RWPE2 (cell line): ENCODE data around the gene FGFBP2.

Source experiments
- ATAC-seq: fragments of 200-7000 bp; cut with Tn5 transposase; 3 replicates; pipeline ENCODE4 v1.9.1; 2021; ENCODE audit warnings: low read depth
- DNase-seq: peaks from one replicate; pipeline ENCODE4 v3.0.0-alpha.2; 2020; ENCODE audit warnings: low spot score
- H3K27ac ChIP-seq: fragments of 450-650 bp; 2 replicates; pipeline ENCODE4 v1.5.1; 2017; ENCODE audit warnings: mild to moderate bottlenecking; ENCODE audit not compliant: poor library complexity, severe bottlenecking
- H3K27me3 ChIP-seq: fragments of 250-450 bp; sonication (Bioruptor Pico); 2 replicates; pipeline ENCODE4 v1.5.1; 2021; ENCODE audit warnings: mild to moderate bottlenecking, moderate library complexity; ENCODE audit not compliant: insufficient read depth, poor library complexity, severe bottlenecking
- H3K36me3 ChIP-seq: fragments of 250-450 bp; sonication (Bioruptor Pico); 2 replicates; pipeline ENCODE4 v1.5.1; 2020; ENCODE audit warnings: low read depth, mild to moderate bottlenecking, moderate library complexity
- H3K4me1 ChIP-seq: fragments of 250-450 bp; sonication (Bioruptor Pico); 2 replicates; pipeline ENCODE4 v1.5.1; 2021; ENCODE audit warnings: mild to moderate bottlenecking, moderate library complexity; ENCODE audit not compliant: insufficient read depth, poor library complexity, severe bottlenecking
- H3K4me3 ChIP-seq: fragments of 250-450 bp; sonication (Bioruptor Pico); 2 replicates; pipeline ENCODE4 v1.5.1; 2021; ENCODE audit warnings: mild to moderate bottlenecking, moderate library complexity; ENCODE audit not compliant: severe bottlenecking
- H3K9me3 ChIP-seq: fragments of 250-450 bp; sonication (Bioruptor Pico); 2 replicates; pipeline ENCODE4 v1.5.1; 2021; ENCODE audit warnings: mild to moderate bottlenecking, moderate library complexity; ENCODE audit not compliant: severe bottlenecking
- TF ChIP-seq, protein P1 (sequence below): fragments of 450-650 bp; IDR thresholded peaks from one replicate; pipeline ENCODE4 v1.5.1; 2017; ENCODE audit warnings: mild to moderate bottlenecking, moderate library complexity; ENCODE audit not compliant: poor library complexity, severe bottlenecking

The FGFBP2 gene

DNA sequence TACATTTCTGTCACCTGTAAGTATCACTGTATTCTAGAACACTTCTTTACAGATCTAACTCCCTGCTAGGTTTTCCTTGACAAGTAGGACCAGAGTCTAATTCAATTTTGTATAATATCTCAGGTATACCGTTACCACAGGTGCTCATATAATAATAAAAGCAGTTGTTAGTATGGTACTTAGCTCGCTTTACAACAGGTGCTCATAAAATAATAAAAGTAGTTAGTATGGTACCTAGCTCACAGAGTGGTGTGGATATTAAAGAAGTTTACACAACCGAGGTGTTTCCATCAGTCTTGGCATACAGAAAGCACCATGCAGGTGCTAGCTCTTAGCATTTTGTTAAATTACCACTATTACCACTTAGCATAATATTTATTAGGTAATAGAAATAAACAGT, 32.9 kb upstream of the FGFBP2 start:
- Histone ChIP-seq H3K36me3 (no peaks in the 10 kb centered on the region), H3K9me3 (no peaks in the 10 kb centered on the region), H3K4me1 (no peaks in the 10 kb centered on the region), H3K27me3 (no peaks in the 10 kb centered on the region), H3K4me3 (no peak overlapping the region), H3K27ac (no peak overlapping the region)
- ATAC-seq = no peak
- DNase-seq = no peak
- TF ChIP-seq, protein P1, sequence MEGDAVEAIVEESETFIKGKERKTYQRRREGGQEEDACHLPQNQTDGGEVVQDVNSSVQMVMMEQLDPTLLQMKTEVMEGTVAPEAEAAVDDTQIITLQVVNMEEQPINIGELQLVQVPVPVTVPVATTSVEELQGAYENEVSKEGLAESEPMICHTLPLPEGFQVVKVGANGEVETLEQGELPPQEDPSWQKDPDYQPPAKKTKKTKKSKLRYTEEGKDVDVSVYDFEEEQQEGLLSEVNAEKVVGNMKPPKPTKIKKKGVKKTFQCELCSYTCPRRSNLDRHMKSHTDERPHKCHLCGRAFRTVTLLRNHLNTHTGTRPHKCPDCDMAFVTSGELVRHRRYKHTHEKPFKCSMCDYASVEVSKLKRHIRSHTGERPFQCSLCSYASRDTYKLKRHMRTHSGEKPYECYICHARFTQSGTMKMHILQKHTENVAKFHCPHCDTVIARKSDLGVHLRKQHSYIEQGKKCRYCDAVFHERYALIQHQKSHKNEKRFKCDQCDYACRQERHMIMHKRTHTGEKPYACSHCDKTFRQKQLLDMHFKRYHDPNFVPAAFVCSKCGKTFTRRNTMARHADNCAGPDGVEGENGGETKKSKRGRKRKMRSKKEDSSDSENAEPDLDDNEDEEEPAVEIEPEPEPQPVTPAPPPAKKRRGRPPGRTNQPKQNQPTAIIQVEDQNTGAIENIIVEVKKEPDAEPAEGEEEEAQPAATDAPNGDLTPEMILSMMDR = no peak

DNA sequence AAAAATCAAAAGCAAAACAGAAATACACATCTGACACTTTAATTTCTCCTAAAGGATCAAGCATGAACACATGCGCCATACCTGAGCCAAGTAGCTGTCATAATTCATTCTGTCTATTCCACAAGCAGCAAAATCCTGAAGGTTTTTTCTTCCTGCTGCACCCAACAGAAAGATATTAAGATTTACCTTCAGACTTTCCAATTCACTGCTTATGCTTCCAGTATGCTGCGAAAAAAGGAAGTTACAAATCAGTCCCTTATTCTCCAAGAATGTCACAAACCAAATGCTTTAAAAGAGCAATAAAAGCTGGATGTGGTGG, 29.2 kb upstream of the FGFBP2 start:
- ATAC-seq (no peak), DNase-seq (no peak)
- Histone ChIP-seq H3K36me3 (no peaks in the 10 kb centered on the region), H3K27me3 (no peaks in the 10 kb centered on the region), H3K4me3 (no peak overlapping the region), H3K9me3 (no peaks in the 10 kb centered on the region), H3K4me1 (no peaks in the 10 kb centered on the region), H3K27ac (no peak overlapping the region)
- TF ChIP-seq, protein P1 = no peak

DNA sequence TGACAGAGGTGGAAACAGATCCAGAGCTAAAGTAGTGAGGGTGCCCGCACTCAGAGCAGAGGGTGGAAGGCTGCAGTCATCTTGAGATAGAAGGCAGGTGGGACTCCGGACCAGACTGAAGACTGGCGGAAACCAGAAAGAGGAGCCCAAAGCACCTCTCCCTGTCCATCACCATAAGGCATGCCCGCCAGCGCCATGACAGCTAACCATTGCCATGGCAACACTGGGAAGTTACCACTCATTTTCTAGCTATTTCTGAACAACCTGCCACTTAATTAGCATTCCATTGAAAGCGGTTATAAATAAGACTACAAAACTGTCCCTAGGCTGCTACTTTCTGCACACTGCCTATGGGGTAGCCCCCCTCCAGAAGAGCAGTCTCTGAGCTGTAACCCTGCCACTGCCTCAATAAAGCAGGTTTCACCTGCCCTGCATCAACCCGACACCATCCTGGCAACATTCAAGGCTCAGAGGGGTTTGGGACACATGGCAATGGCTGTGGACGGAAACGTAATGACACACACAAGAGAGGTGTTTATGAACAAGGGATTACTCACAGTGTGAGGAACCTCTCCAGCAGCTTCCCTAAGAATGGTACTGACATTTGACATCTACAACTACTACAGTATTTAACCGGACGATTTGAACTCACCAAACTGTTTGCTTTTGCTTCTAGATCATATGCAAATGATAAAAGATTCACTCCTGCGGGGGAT, 27.8 kb upstream of the FGFBP2 start:
- DNase-seq (no peak), ATAC-seq (no peak; the same call in 2 of the 3 replicates)
- H3K27me3 ChIP-seq = no peaks in the 10 kb centered on the region

DNA sequence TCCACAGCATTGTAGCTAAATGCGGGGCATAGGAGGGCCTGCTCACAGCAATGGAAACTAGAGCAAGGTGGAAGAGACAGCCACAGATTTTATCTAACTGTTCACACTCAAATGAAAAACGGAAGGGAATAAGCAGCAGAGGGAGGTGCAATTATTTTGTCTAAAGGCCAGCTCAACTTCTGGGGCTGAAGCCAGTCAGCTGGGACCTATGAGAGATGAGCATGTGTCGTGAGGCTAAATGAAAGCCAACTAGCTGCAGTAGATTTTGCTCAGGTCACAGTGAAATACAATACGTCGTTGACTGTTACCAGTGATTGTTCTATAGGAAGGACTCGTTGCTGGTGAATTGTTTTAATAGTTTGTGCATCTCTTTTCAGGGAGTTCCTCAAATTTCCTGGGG, 26.4 kb upstream of the FGFBP2 start:
- H3K36me3 ChIP-seq = no peaks in the 10 kb centered on the region
- H3K4me3 ChIP-seq = no peak overlapping the region
- ATAC-seq = no peak
- TF ChIP-seq, protein P1 = no peak
- no peaks in the 10 kb centered on the region for H3K9me3 ChIP-seq
- H3K27ac ChIP-seq = no peak overlapping the region
- DNase-seq = no peak
- H3K27me3 ChIP-seq = no peaks in the 10 kb centered on the region
- H3K4me1 ChIP-seq = no peaks in the 10 kb centered on the region

More for the DNA sequence above, 27.8 kb upstream of the FGFBP2 start:
- Histone ChIP-seq H3K4me1 (no peaks in the 10 kb centered on the region), H3K36me3 (no peaks in the 10 kb centered on the region), H3K27ac (no peak overlapping the region), H3K9me3 (no peaks in the 10 kb centered on the region), H3K4me3 (no peak overlapping the region)
- TF ChIP-seq, protein P1 = no peak

DNA sequence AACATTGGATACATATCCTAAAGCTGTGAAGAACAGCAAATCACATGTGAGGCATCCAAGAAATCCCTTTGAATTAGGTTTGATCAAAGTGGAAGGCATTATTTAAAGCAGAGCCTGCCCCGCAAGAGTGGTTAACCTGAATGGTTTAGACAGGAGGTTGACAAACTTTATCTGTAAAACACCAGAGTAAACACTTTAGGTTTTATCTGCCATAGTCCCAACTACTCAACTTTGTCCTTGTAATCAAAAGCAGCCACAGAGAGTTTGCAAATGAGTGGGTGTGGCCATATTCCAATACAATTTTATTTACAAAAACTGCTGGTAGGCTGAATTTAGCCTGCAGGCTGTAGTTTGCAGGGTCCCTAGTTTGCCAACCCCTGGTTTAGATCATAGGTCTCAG, 25.2 kb upstream of the FGFBP2 start:
- Histone ChIP-seq H3K9me3 (no peaks in the 10 kb centered on the region), H3K36me3 (no peaks in the 10 kb centered on the region), H3K4me3 (no peak overlapping the region), H3K4me1 (no peaks in the 10 kb centered on the region), H3K27ac (no peak overlapping the region), H3K27me3 (no peaks in the 10 kb centered on the region)
- TF ChIP-seq, protein P1 = no peak
- ATAC-seq (no peak), DNase-seq (no peak)
